Stimulated activated naive CD4-positive, alpha-beta T cell (primary cell): ENCODE data around the gene HS2ST1.
"Not testable (repeated sequence)": the region's sequence is repeated elsewhere in the genome, so short reads cannot be mapped to it uniquely, and the experiment has no call there.

Experiments
- DNase-seq, 6 experiments: peaks; one replicate each; lab custom pipeline; 2025; lab: John Stamatoyannopoulos, UW

HS2ST1 gene

DNA sequence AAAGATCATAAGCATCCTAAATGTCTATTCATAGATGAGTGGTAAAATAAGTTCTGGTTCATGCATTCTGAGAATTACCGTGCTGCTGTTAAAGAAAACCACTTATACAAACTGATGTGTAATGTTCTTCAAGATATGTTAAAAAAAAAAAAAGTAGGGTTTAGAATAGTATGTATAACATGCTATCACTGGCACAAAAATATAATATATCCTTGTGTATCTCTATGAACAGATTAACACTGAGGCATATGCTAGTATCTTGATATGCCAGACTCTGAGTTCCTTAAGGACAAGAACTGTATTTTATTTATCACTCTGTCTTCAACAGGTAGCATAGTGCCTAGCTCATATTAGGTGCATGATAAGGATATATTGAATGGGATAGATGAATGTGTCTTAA lies 108.9 kb downstream of the HS2ST1 start:
- no peak for DNase-seq

DNA sequence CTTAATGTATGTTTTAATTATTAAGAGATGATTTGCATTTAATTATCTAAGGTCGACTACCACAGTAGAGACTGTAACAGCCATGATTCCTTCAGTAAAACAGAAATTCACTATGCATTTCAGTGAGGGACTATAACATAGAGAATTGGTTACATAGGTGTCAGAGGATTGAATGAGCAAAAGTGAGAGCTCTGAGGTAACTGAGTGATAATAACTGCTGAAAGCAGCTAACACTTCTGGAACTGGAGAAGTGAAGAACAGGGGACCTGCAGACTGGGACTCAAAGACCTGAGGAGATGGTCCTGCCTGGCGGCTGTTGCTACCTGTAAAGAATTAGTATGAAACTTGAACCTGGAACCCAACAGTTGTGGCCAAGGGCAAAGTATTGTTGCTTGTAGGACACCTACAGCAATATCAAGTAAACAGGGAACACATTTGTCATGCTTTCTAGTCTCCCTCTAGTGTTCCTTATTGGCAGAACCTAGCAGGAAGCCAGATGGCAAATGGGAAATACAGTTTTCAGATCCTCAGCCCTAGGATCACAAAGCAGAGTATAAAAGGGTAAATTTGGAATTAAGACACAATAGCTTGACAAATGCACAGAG lies 110.6 kb downstream of the HS2ST1 start:
- DNase-seq, result no peak

DNA sequence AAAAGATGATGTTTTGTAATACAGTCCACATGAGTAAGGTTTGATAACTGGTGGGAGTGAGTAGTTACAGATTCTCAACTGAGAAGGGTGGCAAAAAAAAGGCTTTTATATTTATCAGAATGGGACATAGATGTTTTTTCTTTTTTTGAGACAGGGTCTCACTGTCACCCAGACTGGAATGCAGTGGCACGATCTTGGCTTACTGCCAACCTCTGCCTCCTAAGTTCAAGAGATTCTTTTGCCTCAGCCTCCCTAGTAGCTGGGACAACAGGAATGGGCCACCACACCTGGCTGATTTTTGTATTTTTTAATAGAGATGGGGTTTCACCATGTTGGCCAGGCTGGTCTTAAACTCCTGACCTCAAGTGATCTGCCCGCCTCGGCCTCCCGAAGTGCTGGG lies 113.1 kb downstream of the HS2ST1 start:
- not testable (repeated sequence) for DNase-seq

DNA sequence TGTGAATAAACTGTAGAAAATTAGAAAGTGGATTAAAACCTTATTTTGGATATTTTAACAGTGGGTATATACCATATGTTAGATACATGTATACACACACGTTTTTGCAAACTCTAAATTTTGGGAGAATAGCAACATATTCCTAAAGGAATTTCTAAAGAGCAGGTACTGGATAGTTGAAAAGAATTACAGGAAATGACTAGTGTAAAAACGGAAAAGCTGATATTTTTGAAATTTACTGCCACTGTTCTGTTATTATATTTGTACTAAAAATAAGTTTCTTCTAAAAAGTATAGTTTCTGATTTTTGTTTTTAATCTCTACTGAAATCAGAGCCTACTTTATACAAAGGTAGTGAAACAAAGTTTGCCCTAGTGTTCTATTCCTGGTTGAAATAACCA lies 114.1 kb downstream of the HS2ST1 start:
- no peak for DNase-seq

DNA sequence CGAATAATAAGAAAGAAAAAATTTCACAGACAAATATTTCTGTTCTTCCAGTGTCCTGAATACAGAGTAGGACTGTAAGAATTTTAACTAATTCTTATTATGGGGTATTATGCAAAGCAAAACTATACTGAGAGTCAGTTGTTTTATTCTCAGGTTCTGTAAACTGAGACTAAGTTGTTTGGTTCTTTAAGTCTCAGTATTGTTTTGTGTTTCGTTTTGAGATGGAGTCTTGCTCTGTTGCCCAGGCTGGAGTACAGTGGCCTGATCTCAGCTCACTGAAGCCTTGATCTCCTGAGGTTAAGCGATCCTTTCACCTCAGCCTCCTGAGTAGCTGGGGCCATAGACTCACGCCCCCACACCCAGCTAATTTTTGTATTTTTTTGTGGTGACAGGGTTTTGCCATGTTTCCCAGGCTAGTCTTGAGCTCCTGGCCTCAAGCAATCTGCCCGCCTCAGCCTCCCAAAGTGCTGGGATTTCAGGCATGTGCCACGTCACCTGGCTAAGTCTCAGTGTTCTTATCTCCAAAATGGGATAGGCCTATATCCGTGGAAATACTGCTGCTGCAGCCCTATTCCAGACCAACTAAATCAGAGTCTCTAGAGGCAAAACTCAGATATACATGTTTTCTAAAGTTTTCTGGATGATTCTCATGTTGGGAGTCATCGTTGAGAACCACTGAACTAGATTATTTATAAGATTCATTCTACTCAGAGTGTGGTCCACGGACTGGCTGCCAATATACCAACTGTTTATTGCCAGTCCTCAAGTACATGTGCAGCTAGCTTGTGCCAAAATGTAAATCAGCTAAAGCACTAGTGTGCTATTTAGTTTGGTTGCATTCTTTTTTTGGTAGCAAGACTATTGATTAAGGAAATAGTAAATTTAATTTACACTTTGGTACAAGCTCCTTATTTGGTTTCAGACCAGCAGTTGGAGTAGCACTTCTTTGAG lies 116.6 kb downstream of the HS2ST1 start:
- no peak for DNase-seq

DNA sequence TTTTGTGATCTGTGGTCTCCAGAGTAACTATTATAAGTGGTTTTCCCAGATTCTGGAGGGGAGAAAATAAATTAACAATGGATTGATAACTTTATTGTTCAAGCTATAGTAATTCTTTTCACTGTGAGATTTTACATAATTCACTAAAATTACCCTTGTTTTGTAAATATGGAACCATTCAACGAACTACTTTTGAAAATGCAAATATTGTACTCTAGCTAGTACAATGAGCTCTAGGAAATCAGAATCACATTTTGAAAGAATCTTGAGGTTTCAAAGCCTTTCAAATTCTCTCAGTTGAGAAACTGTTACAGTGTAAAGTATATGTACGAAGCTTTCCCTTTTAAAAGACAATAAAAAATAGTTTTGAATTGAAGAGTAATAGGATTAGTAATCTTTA lies 119.9 kb downstream of the HS2ST1 start:
- DNase-seq, result no peak

DNA sequence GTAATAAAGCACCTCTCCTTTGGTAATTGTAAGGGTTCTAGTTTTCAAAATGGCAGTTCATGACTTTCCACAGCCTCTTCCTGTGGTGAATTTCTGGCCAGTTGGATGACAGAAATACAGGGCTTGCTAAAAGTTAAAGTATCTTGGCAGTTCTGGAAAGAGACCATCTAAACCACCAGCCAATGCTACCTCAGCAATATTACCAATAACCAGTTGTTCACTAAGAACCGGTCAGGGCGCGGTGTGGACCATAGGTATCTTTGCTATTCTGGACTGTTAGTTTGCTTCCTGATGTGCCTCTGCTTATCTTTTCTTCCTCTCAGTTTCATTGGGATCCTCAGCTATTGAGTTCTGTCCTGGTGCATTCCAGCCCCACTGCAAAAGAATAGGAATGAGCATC lies 124.7 kb downstream of the HS2ST1 start:
- no peak for DNase-seq

DNA sequence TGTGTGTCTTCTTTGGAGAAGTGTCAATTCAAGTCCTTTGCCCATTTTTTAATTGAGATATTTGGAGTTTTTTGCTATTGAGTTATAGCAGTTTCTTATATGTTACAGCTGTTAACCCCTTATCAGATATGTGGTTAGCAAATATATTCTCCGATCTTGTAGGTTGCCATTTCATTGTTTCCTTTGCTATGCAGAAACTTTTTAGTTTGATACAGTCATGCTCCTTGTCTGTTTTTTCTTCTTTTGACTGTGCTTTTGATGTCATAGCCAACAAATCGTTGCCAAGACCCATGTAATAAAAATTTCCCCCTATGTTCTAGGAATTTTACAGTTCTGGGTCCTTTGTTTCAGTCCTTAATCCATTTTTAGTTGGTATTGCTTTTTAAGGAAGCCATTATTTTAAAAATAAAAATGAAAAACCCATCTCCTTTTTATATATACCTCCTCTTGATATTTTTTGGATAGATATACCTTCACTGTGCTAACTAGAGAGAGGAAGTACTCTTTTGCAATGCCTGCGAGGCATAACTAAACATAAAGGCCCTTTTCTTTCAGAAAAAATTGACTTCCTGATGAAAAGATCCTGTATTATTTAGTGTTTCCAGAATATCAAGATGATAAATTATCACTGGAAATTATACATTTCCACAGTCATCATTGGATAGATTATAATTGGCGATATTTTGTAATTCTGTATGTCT lies 127.8 kb downstream of the HS2ST1 start:
- peak in 1 of 6 experiments; percentile 13 for DNase-seq

DNA sequence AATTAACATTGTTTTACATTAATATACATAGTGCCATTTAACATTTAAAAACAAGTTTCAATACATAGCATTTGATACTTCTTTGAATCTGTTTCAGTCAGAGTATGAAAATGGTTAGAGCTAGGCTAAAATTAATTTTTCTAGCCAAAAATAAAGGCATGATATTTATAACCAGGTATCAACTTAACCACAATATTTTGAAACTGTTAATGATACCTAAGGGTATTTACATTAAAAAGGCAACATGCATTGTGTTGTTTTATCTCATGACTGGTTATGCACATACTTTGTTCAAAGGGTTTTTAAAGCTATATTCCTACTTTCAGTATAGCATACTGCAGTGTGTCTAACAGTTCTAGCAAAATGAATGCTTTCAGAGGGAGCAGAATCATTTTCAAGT lies 130.0 kb downstream of the HS2ST1 start:
- DNase-seq, result no peak

DNA sequence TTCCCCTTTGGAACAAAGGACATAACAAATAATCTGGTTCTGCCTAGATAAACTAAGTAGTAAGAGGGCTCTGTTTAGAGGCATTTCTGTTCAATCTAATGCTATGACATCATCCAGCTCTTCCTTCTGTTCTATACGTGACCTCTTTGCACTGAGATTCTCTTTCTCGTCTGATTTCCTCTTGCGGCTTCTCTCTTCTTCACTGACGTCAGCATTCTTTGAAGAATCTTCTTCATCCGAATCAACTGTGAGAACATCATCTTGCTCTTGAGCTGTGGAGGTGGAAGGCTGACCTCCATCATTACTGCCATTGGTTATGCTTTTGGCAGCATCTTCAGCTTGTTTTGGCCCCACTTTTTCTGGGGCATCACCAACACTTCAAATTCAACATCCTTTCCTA lies 130.4 kb downstream of the HS2ST1 start:
- peak in 5 of 6 experiments; percentile 6 to 88 (median 81) for DNase-seq

DNA sequence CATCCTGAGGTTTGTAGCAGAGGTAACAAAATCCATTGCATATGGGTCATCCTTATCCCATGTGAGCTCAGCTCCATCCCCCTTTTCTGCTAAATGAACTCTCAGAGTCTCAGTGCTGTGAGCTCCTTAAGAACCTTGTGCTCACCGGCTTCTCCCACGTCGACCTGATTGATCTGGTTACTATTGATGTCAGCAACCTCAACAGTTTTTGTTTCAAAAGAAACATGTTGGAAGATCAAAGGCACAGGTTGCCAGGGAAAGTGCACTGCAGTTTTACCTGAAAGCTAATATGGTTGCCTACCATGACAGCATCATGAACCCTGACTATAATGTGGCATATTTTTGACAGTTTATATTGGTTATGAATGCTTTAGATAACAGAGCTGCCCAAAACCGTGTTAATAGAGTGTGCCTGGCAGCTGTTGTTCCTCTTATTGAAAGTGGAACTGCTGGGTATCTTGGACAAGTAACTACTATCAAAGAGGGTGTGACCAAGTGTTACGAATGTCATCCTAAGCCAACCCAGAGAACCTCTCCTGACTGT lies 131.4 kb downstream of the HS2ST1 start:
- peak; percentile 12 to 86 (median 72) for DNase-seq

DNA sequence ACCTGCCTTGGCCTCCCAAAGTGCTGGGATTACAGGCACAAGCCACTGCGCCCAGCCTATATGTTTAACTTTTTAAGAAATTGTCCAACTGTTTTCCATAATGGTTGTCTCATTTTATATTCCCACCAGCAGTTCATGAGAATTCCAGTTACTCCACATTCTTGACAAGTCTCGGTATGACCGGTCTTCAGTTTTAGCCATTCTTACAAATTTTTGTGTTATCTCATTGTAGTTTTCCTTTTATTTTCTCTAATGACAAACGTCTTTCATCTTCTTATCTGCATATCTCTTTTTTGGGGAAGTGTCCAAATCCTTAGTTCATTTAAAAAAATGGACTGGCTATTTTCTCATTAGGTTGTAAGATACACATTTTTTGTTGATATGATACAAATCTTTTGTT lies 132.5 kb downstream of the HS2ST1 start:
- no peak for DNase-seq

DNA sequence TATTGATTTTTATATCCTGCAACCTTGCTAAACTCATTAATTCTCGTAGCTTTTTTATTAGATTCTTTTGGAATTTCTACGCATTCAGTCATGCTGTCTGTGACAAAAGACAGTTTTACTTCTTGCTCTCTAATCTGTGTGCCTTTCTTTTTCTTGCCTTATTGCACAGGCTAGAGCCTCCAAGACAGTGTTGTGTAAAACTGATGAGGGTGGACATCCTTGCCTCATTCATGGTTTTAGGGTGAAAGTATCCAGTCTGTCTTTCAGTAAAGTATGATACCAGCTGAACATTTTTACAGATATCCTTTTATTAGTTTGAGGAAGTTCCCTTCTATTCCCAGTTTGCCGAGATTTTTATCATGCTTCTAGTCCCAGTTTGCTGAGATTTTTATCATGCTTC lies 133.8 kb downstream of the HS2ST1 start:
- no peak for DNase-seq

DNA sequence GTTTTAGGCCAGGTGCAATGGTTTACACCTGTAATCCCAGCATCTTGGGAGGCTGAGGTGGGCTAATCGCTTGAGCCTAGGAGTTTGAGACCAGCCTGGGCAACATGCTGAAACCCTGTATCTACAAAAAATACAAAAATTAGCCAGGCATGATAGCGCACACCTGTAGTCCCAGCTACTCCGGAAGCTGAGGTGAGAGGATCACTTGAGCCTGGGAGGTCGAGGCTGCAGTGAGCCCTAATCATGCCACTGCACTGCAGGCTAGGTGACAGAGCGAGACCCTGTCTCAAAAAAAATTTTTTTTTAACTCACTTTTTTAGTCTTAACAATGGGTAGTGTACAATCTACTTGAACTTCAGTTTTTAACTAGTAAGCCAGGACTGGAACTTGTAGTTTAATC lies 137.5 kb downstream of the HS2ST1 start:
- no peak for DNase-seq

DNA sequence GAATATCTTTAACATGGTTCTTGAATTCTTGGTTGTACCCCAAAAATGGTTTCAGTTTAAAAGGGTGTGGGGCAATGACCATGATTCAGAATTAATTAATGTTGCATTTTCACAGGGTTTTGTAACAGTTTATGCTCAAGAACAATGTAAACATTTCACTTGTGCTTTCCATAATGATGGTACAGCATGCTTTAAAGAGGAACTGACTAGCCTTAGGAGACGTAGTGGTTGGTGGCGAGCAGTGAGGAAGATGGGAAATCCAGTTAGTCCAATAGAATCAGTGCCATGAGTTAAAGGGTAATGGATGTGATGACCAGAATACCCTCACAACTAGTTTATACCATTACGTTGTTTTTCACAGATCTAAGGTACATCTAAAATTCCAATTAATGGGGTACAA lies 138.0 kb downstream of the HS2ST1 start:
- DNase-seq, result no peak

DNA sequence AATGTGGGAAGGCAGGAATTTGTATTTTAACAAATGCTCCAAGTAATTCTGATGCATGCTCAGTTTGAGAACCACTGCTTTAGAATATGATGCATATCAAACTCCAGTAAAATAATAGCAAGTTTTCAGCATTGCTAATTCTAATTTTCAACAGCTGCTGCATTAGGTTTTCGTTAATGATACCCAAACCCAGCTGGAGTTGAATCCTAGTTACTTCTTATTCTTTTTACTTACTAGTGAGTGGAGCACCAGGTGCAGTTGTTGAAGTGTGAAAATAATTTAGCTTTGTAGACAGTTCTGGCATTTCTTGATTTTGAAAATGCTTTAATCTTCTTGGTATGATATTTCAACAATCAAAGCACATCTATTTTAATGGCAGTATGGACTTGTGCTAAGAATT lies 138.5 kb downstream of the HS2ST1 start:
- no peak for DNase-seq

DNA sequence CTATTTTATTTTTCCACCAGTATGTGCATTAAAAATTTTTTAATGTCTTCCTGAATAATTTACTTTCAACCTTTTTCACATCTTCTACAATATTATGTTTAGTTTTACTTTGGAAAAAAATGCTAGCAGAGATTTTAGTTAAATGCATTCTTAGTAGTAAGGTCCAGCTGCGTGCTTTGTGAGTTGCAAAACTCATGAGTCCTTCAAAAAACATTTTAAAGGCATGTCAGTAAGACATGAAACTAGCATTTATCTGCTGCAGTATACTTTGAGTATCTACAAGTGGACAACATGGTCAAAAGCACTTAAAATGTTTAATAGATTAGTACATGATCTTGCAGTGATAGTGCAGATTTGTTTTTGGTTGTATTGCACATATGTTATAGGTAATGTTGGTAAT lies 139.0 kb downstream of the HS2ST1 start:
- DNase-seq, result no peak

DNA sequence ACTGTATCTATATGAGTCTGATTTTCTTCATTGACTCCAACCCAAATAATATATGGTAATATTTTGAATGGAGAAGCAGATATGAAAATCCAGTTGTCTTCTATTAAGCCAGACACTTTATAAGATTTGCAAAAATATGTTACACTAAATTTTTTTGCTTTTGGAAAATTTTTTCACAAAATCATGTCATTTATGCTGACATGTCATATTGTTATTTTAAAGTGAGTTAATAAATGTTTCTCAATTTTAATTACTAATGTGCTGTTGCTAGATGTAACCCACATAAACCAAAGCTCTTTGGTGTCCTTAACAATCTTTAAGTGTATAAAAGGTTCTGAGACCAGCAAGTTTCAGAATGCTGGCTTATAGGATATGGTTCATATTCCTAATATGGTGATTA lies 142.5 kb downstream of the HS2ST1 start:
- no peak for DNase-seq

DNA sequence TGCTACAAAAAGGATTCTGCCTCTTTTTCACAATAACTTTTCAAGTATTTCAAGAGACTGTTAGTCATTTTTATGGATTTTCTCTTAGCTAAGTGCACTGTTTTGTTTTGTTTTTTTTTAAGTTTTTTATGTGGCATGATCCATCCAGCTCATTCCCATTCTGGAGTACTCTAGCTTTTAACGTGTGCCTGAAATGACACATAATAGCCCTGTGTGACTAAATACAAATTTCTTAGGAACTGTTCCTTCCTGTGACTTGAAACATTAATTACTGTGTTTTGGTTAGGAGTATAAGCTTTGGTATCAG lies 143.9 kb downstream of the HS2ST1 start:
- DNase-seq, result no peak

DNA sequence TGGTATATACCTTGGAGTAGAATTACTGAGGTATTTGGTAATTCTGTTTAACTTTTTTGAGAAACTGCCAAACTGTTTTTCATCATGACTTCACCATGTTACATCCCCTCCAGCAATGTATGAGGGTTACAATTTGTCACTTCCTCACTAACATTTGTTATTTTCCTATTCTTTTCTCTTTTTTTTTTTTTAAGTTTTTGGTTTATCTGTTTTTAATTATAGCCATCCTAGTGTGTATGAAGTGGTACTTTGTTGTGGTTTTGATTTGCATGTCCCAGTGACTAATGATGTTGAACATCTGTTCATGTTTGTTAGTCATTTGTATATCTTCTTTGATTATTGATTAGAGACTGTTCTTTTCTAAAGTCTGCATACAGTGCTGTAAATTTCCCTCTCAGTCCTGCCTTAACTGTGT lies 147.3 kb downstream of the HS2ST1 start:
- DNase-seq, result peak in 1 of 6 experiments; percentile 9

DNA sequence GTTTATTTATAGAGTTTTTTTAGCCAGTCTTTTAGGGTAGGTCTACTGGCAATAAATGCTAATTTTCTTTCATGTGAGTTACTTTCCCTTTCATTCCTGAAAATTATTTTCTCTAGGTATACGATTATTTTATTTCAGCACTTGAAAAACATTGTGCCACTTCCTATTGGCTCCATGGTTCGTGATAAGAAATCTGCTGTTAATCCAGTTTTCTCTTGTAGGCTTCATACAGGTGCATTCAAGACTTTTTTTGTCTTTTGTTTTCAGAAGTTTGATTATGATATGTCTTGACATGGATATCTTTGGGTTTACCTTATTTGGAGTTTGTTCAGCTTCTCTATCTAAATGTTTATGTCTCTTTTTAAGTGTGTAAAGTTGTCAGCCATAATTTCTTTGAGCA lies 148.3 kb downstream of the HS2ST1 start:
- DNase-seq, result no peak

DNA sequence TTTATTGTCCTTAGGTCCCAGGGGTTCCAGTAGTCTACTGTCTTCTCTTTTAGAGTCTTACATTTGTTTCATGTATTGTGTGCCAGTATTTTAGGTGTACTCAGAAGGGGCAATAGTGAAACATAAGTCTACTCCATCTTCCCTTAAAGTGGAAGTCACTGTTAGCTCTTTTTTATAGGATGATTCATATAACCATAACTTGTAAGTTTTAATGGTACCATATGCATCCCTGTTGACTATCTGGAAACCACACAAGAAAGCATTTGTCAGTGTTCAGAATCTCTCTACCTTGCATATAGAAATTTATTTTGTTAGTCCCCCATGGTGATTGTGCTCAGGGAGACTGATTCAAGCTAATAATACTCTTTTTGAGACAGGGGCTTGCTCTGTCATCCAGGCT lies 149.9 kb downstream of the HS2ST1 start:
- DNase-seq, result no peak

DNA sequence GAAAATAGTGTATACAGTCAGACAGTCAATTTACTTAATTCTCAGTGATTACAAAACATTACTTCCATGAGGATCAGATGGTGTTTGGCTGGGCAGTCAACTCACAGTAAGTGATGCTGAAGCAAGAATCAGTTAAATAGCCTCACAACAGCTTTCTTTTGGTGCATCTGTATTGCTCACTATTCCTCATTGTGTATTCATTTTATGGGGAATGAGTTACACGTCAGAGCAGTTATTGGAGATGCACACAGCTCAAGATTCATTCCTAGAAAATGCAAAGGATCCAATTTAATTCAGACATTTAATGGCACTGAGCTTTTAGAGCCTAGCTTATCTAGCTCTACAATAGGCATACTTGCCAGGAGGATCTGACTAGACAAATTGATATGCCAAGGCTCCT lies 150.6 kb downstream of the HS2ST1 start:
- no peak for DNase-seq
